GM18526 (cell line): ENCODE results near the gene ATP6V1B1.

Source experiments
- POLR2A ChIP-seq: IDR thresholded peaks from 3 replicates; pipeline ENCODE4 v1.6.1; 2011; ENCODE audit not compliant: insufficient read length; ENCODE audit errors: extremely low read depth

ATP6V1B1 gene

GRCh38 chr2:71006955-71007799, 71.5 kb downstream of the ATP6V1B1 start:
- TF ChIP-seq POLR2A: no peak

- TF ChIP-seq POLR2A: no peak
These were observed 72.6 kb downstream of the ATP6V1B1 start for GRCh38 chr2:71008342-71008741.
